Measurements from ENCODE around the gene VPS54. TPM values are rescaled to one million over a fixed set of nuclear protein-coding genes. Genes with fewer than 3 reads are reported as not detected.

VPS54 gene
- total RNA-seq, 1 experiment from 2014 or later: 33.8 TPM

DNA sequence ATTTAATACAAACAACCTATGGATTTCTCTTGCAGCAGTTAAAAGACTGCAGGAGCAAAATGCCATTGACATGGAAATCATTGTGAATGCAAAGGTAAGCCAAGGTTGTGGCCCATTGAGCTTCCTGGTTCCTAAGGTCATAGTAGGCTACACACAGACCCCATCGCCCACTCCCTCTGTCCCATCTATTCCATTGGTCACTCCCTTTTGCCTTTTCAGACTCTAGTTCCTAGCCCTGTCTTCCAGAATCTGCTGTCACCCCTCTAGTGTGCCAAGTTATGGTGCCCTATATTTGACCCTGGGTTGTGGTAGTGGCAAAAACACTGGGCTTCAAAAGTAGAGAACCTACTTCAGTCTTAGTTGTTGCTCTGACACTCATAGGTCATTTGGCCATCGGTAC is 132.8 kb downstream of the VPS54 start:
- Histone ChIP-seq H3K27me3 (ENCODE audit: low read length) (no peaks in the 10 kb centered on the region), H3K4me3 (ENCODE audit: low read length) (no peak overlapping the region), H3K9me3 (ENCODE audit: low read length) (no peaks in the 10 kb centered on the region), H3K4me1 (ENCODE audit: low read length) (peaks cover 5% of the 10 kb centered on the region), H3K9me2 (replicated peaks; ENCODE audit: insufficient read depth, low read length) (no peaks in the 10 kb centered on the region), H3K36me3 (ENCODE audit: insufficient read depth, low read length) (peaks cover 74% of the 10 kb centered on the region), H3K4me2 (ENCODE audit: low read depth, low read length, poor library complexity, severe bottlenecking) (no peak overlapping the region), H3K9ac (ENCODE audit: low read length) (no peak overlapping the region), H4K20me1 (ENCODE audit: insufficient read depth, low read depth, low read length) (no peaks in the 10 kb centered on the region), H3K27ac (ENCODE audit: low read length) (no peak overlapping the region), H3K79me2 (ENCODE audit: low read length) (peaks cover 11% of the 10 kb centered on the region), H2AFZ (ENCODE audit: low read length) (no peak overlapping the region)
- DNase-seq: no peak

DNA sequence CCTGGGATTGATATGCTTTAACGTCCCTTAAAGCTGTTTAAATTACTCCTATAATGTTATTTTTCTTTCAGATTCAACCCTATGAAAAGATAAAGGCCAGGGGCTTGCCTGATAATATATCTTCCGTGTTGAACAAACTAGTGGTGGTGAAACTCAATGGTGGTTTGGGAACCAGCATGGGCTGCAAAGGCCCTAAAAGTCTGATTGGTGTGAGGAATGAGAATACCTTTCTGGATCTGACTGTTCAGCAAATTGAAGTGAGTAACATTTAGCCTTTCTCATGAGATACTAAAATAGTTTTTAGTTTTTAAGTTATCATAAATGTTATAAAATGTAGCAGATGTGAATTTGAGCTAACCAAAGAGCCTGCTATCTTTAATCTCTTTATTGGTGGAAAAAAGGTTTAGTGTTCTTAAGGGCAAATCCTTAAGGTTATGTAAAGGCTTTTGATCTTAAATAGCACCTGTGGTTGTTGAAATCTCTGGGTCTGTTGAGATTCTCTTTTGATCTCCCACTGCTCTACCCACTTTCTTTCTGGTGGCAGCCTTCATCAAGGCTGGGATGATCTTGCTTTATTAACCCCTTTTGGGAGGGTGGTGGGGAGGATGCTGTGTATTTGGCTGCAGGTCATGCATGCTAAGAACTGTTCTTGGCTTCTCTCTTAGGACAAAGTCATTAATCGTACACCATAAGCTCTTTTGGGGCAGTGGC is 136.7 kb downstream of the VPS54 start:
- H3K4me2 ChIP-seq (ENCODE audit: low read depth, low read length, poor library complexity, severe bottlenecking): no peak overlapping the region
- no peaks in the 10 kb centered on the region for H3K4me1 ChIP-seq (ENCODE audit: low read length)
- no peaks in the 10 kb centered on the region for H4K20me1 ChIP-seq (ENCODE audit: insufficient read depth, low read depth, low read length)
- no peak overlapping the region for H3K9ac ChIP-seq (ENCODE audit: low read length)
- H3K9me3 ChIP-seq (ENCODE audit: low read length): no peaks in the 10 kb centered on the region
- peaks cover 43% of the 10 kb centered on the region for H3K79me2 ChIP-seq (ENCODE audit: low read length)
- DNase-seq: no peak
- no peak overlapping the region for H2AFZ ChIP-seq (ENCODE audit: low read length)
- no peak overlapping the region for H3K4me3 ChIP-seq (ENCODE audit: low read length)
- no peak overlapping the region for H3K27ac ChIP-seq (ENCODE audit: low read length)
- no peaks in the 10 kb centered on the region for H3K9me2 ChIP-seq (replicated peaks; ENCODE audit: insufficient read depth, low read length)
- H3K36me3 ChIP-seq (ENCODE audit: insufficient read depth, low read length): peaks cover 46% of the 10 kb centered on the region
- no peaks in the 10 kb centered on the region for H3K27me3 ChIP-seq (ENCODE audit: low read length)

DNA sequence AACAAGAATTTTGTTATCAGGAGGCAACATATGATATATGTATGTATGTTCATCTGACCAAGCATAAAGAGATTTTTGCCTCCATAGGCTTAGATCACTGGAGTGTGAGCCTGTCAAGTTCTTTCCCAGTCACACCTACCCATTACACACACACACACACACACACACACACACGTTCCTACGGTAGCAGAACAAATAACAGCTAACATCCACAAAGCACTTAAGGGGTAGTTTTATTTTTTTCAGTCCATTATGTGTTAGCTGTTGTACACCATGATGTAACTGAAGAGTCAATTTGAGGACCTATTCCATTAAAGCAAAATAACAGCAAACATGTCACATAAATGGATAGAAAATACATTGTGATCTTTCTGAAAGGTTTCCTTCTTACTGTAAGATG is 138.0 kb downstream of the VPS54 start:
- no peak for DNase-seq
- Histone ChIP-seq H3K4me2 (ENCODE audit: low read depth, low read length, poor library complexity, severe bottlenecking) (no peak overlapping the region), H2AFZ (ENCODE audit: low read length) (no peak overlapping the region), H3K36me3 (ENCODE audit: insufficient read depth, low read length) (peaks cover 35% of the 10 kb centered on the region), H3K27me3 (ENCODE audit: low read length) (no peaks in the 10 kb centered on the region), H3K4me1 (ENCODE audit: low read length) (no peaks in the 10 kb centered on the region), H3K27ac (ENCODE audit: low read length) (no peak overlapping the region), H3K9ac (ENCODE audit: low read length) (no peak overlapping the region), H3K9me3 (ENCODE audit: low read length) (no peaks in the 10 kb centered on the region), H4K20me1 (ENCODE audit: insufficient read depth, low read depth, low read length) (no peaks in the 10 kb centered on the region), H3K9me2 (replicated peaks; ENCODE audit: insufficient read depth, low read length) (no peaks in the 10 kb centered on the region), H3K79me2 (ENCODE audit: low read length) (peaks cover 56% of the 10 kb centered on the region), H3K4me3 (ENCODE audit: low read length) (no peak overlapping the region)

- no peak overlapping the region for H3K4me3 ChIP-seq (ENCODE audit: low read length)
- H3K9me2 ChIP-seq (replicated peaks; ENCODE audit: insufficient read depth, low read length): no peaks in the 10 kb centered on the region
- DNase-seq: no peak
- H3K4me1 ChIP-seq (ENCODE audit: low read length): no peaks in the 10 kb centered on the region
- H3K4me2 ChIP-seq (ENCODE audit: low read depth, low read length, poor library complexity, severe bottlenecking): no peak overlapping the region
- H3K9me3 ChIP-seq (ENCODE audit: low read length): no peaks in the 10 kb centered on the region
- no peaks in the 10 kb centered on the region for H3K27me3 ChIP-seq (ENCODE audit: low read length)
- no peak overlapping the region for H3K9ac ChIP-seq (ENCODE audit: low read length)
- H4K20me1 ChIP-seq (ENCODE audit: insufficient read depth, low read depth, low read length): no peaks in the 10 kb centered on the region
- H3K36me3 ChIP-seq (ENCODE audit: insufficient read depth, low read length): peaks cover 29% of the 10 kb centered on the region
- H3K27ac ChIP-seq (ENCODE audit: low read length): no peak overlapping the region
- no peak overlapping the region for H2AFZ ChIP-seq (ENCODE audit: low read length)
- H3K79me2 ChIP-seq (ENCODE audit: low read length): peaks cover 62% of the 10 kb centered on the region
These were observed 138.6 kb downstream of the VPS54 start for GRCh38 chr2:63880625-63881024.

GRCh38 chr2:63879876-63880433 is 139.3 kb downstream of the VPS54 start:
- no peaks in the 10 kb centered on the region for H3K27me3 ChIP-seq (ENCODE audit: low read length)
- no peak overlapping the region for H3K4me2 ChIP-seq (ENCODE audit: low read depth, low read length, poor library complexity, severe bottlenecking)
- H3K4me1 ChIP-seq (ENCODE audit: low read length): no peaks in the 10 kb centered on the region
- peaks cover 25% of the 10 kb centered on the region for H3K36me3 ChIP-seq (ENCODE audit: insufficient read depth, low read length)
- H3K9ac ChIP-seq (ENCODE audit: low read length): no peak overlapping the region
- H3K27ac ChIP-seq (ENCODE audit: low read length): no peak overlapping the region
- no peak overlapping the region for H3K4me3 ChIP-seq (ENCODE audit: low read length)
- no peaks in the 10 kb centered on the region for H3K9me2 ChIP-seq (replicated peaks; ENCODE audit: insufficient read depth, low read length)
- no peak overlapping the region for H2AFZ ChIP-seq (ENCODE audit: low read length)
- H3K9me3 ChIP-seq (ENCODE audit: low read length): no peaks in the 10 kb centered on the region
- H3K79me2 ChIP-seq (ENCODE audit: low read length): peaks cover 68% of the 10 kb centered on the region
- no peaks in the 10 kb centered on the region for H4K20me1 ChIP-seq (ENCODE audit: insufficient read depth, low read depth, low read length)
- DNase-seq: no peak

DNA sequence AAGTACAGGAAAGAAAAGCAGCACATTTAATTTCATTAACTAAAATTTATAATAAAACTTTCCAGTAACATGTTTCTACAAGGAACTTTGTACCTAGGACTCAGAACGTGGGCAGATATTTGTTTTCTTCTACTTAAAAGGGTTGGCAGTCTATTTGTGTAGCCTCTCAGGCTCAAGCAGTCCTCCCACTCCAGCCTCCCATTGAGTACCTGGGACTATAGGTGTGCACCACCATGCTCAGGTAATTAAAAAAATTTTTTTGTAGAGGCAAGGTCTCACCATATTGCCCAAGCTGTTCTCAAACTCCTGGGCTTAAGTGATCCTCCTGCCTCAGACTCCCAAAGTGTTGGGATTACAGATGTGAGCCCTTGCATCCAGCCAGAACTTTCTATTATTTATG is 140.7 kb downstream of the VPS54 start:
- Histone ChIP-seq H3K4me1 (ENCODE audit: low read length) (no peaks in the 10 kb centered on the region), H3K9me3 (ENCODE audit: low read length) (no peaks in the 10 kb centered on the region), H3K27me3 (ENCODE audit: low read length) (no peaks in the 10 kb centered on the region), H3K9me2 (replicated peaks; ENCODE audit: insufficient read depth, low read length) (no peaks in the 10 kb centered on the region), H3K4me3 (ENCODE audit: low read length) (no peak overlapping the region), H3K9ac (ENCODE audit: low read length) (no peak overlapping the region), H3K79me2 (ENCODE audit: low read length) (peaks cover 82% of the 10 kb centered on the region), H4K20me1 (ENCODE audit: insufficient read depth, low read depth, low read length) (no peaks in the 10 kb centered on the region), H3K36me3 (ENCODE audit: insufficient read depth, low read length) (peaks cover 27% of the 10 kb centered on the region), H3K27ac (ENCODE audit: low read length) (no peak overlapping the region), H3K4me2 (ENCODE audit: low read depth, low read length, poor library complexity, severe bottlenecking) (no peak overlapping the region), H2AFZ (ENCODE audit: low read length) (no peak overlapping the region)
- no peak for DNase-seq

- H3K79me2 ChIP-seq (ENCODE audit: low read length): peaks cover 91% of the 10 kb centered on the region
- no peak overlapping the region for H2AFZ ChIP-seq (ENCODE audit: low read length)
- no peak overlapping the region for H3K4me2 ChIP-seq (ENCODE audit: low read depth, low read length, poor library complexity, severe bottlenecking)
- H3K9me2 ChIP-seq (replicated peaks; ENCODE audit: insufficient read depth, low read length): no peaks in the 10 kb centered on the region
- H4K20me1 ChIP-seq (ENCODE audit: insufficient read depth, low read depth, low read length): no peaks in the 10 kb centered on the region
- no peaks in the 10 kb centered on the region for H3K27me3 ChIP-seq (ENCODE audit: low read length)
- H3K9me3 ChIP-seq (ENCODE audit: low read length): no peaks in the 10 kb centered on the region; the same call in 1 of the 2 replicates
- H3K4me3 ChIP-seq (ENCODE audit: low read length): no peak overlapping the region
- H3K36me3 ChIP-seq (ENCODE audit: insufficient read depth, low read length): peaks cover 38% of the 10 kb centered on the region
- H3K27ac ChIP-seq (ENCODE audit: low read length): no peak overlapping the region
- no peaks in the 10 kb centered on the region for H3K4me1 ChIP-seq (ENCODE audit: low read length)
- DNase-seq: no peak
- H3K9ac ChIP-seq (ENCODE audit: low read length): no peak overlapping the region
These were observed 142.9 kb downstream of the VPS54 start for GRCh38 chr2:63876311-63876710.

GRCh38 chr2:63875559-63876245 is 143.5 kb downstream of the VPS54 start:
- H3K4me1 ChIP-seq (ENCODE audit: low read length): no peaks in the 10 kb centered on the region
- H3K4me2 ChIP-seq (ENCODE audit: low read depth, low read length, poor library complexity, severe bottlenecking): no peak overlapping the region
- H3K9me2 ChIP-seq (replicated peaks; ENCODE audit: insufficient read depth, low read length): no peaks in the 10 kb centered on the region
- no peak overlapping the region for H3K27ac ChIP-seq (ENCODE audit: low read length)
- H3K27me3 ChIP-seq (ENCODE audit: low read length): no peaks in the 10 kb centered on the region
- no peaks in the 10 kb centered on the region for H4K20me1 ChIP-seq (ENCODE audit: insufficient read depth, low read depth, low read length)
- peaks cover 39% of the 10 kb centered on the region for H3K36me3 ChIP-seq (ENCODE audit: insufficient read depth, low read length)
- H3K9me3 ChIP-seq (ENCODE audit: low read length): no peaks in the 10 kb centered on the region; the same call in 1 of the 2 replicates
- no peak overlapping the region for H3K9ac ChIP-seq (ENCODE audit: low read length)
- H3K79me2 ChIP-seq (ENCODE audit: low read length): peaks cover 86% of the 10 kb centered on the region
- no peak for DNase-seq
- no peak overlapping the region for H3K4me3 ChIP-seq (ENCODE audit: low read length)
- H2AFZ ChIP-seq (ENCODE audit: low read length): no peak overlapping the region

Data from Karpas-422 (cell line).